ENCODE measurements around the gene KIAA1549.

Gene KIAA1549

GRCh38 chr7:138907850-138908249, 73.3 kb downstream of the KIAA1549 start:
- no peak for DNase-seq (ENCODE audit: low read depth, low spot score)

GRCh38 chr7:138907201-138907847, 73.9 kb downstream of the KIAA1549 start:
- no peak for DNase-seq (ENCODE audit: low read depth, low spot score)

GRCh38 chr7:138903859-138904435, 77.2 kb downstream of the KIAA1549 start:
- no peak for DNase-seq (ENCODE audit: low read depth, low spot score)

GRCh38 chr7:138903186-138903820, 77.9 kb downstream of the KIAA1549 start:
- no peak for DNase-seq (ENCODE audit: low read depth, low spot score)

- no peak for DNase-seq (ENCODE audit: low read depth, low spot score)
Observed at GRCh38 chr7:138902161-138902560, 79.0 kb downstream of the KIAA1549 start.

GRCh38 chr7:138900035-138900828, 81.0 kb downstream of the KIAA1549 start:
- no peak for DNase-seq (ENCODE audit: low read depth, low spot score)

- DNase-seq (ENCODE audit: low read depth, low spot score): no peak
Observed at GRCh38 chr7:138898802-138899201, 82.4 kb downstream of the KIAA1549 start.

- no peak for DNase-seq (ENCODE audit: low read depth, low spot score)
Observed at GRCh38 chr7:138898255-138898654, 82.9 kb downstream of the KIAA1549 start.

GRCh38 chr7:138895679-138896078, 85.5 kb downstream of the KIAA1549 start:
- no peak for DNase-seq (ENCODE audit: low read depth, low spot score)

GRCh38 chr7:138893258-138893657, 87.9 kb downstream of the KIAA1549 start:
- no peak for DNase-seq (ENCODE audit: low read depth, low spot score)

GRCh38 chr7:138892812-138893211, 88.4 kb downstream of the KIAA1549 start:
- DNase-seq (ENCODE audit: low read depth, low spot score): no peak

- DNase-seq (ENCODE audit: low read depth, low spot score): no peak
Observed at GRCh38 chr7:138892006-138892630, 89.1 kb downstream of the KIAA1549 start.

- no peak for DNase-seq (ENCODE audit: low read depth, low spot score)
Observed at GRCh38 chr7:138891446-138891810, 89.8 kb downstream of the KIAA1549 start.

- peak; percentile 71 for DNase-seq (ENCODE audit: low read depth, low spot score)
Observed at GRCh38 chr7:138890499-138891445, 90.4 kb downstream of the KIAA1549 start.

- DNase-seq (ENCODE audit: low read depth, low spot score): no peak
Observed at GRCh38 chr7:138889582-138890498, 91.3 kb downstream of the KIAA1549 start.

GRCh38 chr7:138887872-138888656, 93.1 kb downstream of the KIAA1549 start:
- no peak for DNase-seq (ENCODE audit: low read depth, low spot score)

GRCh38 chr7:138887085-138887710, 94.0 kb downstream of the KIAA1549 start:
- DNase-seq (ENCODE audit: low read depth, low spot score): peak; percentile 53

- DNase-seq (ENCODE audit: low read depth, low spot score): no peak
Observed at GRCh38 chr7:138886501-138886917, 94.7 kb downstream of the KIAA1549 start.
